ENCODE data around the gene PRPF6. TPM values are rescaled to one million over a fixed set of nuclear protein-coding genes. Genes with fewer than 3 reads are reported as not detected.

PRPF6 gene
- total and polyA plus RNA-seq, 2 of the 13 experiments (the other 11 are each of a cell fraction or from before 2014, with no cell fraction given), result 63.7 to 101 TPM

DNA sequence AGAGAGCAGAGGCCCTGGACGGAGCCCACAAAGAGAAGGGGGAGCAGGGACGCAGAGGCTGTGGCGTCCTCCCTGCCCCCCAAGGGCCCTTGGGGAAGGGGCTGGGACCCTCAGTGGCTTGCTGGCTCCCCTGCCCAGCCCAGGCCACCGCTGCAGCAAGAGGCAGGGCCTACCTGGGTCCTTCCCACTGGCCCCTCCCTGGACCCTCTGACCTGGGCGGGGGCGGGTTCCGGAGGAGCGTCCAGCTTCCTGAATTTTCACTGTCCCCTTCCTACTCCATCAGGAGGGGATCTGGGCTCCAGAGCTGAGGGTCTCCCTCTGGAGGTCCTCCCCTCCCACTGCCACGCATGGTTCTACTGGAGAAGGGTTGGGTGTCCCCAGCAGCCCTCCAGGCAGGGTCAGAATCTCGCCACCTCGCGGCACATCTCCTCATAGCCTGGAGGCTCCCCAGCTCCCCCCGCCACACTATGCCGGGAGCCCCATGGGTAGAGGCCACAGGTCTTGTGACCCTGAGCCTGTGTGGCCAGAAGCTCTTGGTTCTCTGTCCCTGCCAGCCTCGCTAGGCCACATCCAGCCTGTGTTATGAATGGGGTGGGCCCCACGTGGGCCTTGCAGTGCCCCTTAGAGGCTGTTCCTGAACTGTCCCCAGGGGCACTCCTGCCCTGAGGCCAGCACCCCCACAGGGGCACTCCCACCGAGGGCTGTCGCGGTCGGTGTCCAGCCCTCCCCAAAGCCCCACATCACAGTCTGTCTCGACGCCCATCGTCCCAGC is 69.5 kb downstream of the PRPF6 start (continued):
- TF ChIP-seq, protein P1, sequence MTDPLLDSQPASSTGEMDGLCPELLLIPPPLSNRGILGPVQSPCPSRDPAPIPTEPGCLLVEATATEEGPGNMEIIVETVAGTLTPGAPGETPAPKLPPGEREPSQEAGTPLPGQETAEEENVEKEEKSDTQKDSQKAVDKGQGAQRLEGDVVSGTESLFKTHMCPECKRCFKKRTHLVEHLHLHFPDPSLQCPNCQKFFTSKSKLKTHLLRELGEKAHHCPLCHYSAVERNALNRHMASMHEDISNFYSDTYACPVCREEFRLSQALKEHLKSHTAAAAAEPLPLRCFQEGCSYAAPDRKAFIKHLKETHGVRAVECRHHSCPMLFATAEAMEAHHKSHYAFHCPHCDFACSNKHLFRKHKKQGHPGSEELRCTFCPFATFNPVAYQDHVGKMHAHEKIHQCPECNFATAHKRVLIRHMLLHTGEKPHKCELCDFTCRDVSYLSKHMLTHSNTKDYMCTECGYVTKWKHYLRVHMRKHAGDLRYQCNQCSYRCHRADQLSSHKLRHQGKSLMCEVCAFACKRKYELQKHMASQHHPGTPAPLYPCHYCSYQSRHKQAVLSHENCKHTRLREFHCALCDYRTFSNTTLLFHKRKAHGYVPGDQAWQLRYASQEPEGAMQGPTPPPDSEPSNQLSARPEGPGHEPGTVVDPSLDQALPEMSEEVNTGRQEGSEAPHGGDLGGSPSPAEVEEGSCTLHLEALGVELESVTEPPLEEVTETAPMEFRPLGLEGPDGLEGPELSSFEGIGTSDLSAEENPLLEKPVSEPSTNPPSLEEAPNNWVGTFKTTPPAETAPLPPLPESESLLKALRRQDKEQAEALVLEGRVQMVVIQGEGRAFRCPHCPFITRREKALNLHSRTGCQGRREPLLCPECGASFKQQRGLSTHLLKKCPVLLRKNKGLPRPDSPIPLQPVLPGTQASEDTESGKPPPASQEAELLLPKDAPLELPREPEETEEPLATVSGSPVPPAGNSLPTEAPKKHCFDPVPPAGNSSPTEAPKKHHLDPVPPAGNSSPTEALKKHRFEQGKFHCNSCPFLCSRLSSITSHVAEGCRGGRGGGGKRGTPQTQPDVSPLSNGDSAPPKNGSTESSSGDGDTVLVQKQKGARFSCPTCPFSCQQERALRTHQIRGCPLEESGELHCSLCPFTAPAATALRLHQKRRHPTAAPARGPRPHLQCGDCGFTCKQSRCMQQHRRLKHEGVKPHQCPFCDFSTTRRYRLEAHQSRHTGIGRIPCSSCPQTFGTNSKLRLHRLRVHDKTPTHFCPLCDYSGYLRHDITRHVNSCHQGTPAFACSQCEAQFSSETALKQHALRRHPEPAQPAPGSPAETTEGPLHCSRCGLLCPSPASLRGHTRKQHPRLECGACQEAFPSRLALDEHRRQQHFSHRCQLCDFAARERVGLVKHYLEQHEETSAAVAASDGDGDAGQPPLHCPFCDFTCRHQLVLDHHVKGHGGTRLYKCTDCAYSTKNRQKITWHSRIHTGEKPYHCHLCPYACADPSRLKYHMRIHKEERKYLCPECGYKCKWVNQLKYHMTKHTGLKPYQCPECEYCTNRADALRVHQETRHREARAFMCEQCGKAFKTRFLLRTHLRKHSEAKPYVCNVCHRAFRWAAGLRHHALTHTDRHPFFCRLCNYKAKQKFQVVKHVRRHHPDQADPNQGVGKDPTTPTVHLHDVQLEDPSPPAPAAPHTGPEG (CRISPR knock-in tag; IDR thresholded peaks at IDR 0.05), result peak; percentile 85
- peak; percentile 50; the same call in 1 of the 2 replicates for TF ChIP-seq RXRB (CRISPR knock-in tag; IDR thresholded peaks at IDR 0.05; ENCODE audit: borderline replicate concordance)
- TF ChIP-seq, protein P2, sequence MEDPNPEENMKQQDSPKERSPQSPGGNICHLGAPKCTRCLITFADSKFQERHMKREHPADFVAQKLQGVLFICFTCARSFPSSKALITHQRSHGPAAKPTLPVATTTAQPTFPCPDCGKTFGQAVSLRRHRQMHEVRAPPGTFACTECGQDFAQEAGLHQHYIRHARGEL (CRISPR knock-in tag; IDR thresholded peaks at IDR 0.05), result no peak
- TF ChIP-seq, protein P3, sequence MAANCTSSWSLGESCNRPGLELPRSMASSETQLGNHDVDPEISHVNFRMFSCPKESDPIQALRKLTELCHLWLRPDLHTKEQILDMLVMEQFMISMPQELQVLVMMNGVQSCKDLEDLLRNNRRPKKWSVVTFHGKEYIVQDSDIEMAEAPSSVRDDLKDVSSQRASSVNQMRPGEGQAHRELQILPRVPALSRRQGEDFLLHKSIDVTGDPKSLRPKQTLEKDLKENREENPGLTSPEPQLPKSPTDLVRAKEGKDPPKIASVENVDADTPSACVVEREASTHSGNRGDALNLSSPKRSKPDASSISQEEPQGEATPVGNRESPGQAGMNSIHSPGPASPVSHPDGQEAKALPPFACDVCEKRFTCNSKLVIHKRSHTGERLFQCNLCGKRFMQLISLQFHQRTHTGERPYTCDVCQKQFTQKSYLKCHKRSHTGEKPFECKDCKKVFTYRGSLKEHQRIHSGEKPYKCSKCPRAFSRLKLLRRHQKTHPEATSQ (CRISPR knock-in tag; IDR thresholded peaks at IDR 0.05; ENCODE audit: borderline replicate concordance), result peak; percentile 94; the same call in 1 of the 2 replicates
- TF ChIP-seq MED8 (CRISPR knock-in tag; IDR thresholded peaks at IDR 0.05; ENCODE audit: insufficient replicate concordance), result no peak
- TF ChIP-seq ZNF17 (CRISPR knock-in tag; IDR thresholded peaks at IDR 0.05), result no peak
- no peak for TF ChIP-seq DNMT1 (CRISPR knock-in tag; IDR thresholded peaks at IDR 0.05)
- peak; percentile 37 for TF ChIP-seq ZEB1 (IDR thresholded peaks at IDR 0.05; ENCODE audit: insufficient replicate concordance, low read depth)
- TF ChIP-seq, protein P4, sequence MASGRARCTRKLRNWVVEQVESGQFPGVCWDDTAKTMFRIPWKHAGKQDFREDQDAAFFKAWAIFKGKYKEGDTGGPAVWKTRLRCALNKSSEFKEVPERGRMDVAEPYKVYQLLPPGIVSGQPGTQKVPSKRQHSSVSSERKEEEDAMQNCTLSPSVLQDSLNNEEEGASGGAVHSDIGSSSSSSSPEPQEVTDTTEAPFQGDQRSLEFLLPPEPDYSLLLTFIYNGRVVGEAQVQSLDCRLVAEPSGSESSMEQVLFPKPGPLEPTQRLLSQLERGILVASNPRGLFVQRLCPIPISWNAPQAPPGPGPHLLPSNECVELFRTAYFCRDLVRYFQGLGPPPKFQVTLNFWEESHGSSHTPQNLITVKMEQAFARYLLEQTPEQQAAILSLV (CRISPR knock-in tag; IDR thresholded peaks at IDR 0.05; ENCODE audit: borderline replicate concordance), result peak; percentile 68; the same call in 1 of the 2 replicates
- TF ChIP-seq, protein P5, sequence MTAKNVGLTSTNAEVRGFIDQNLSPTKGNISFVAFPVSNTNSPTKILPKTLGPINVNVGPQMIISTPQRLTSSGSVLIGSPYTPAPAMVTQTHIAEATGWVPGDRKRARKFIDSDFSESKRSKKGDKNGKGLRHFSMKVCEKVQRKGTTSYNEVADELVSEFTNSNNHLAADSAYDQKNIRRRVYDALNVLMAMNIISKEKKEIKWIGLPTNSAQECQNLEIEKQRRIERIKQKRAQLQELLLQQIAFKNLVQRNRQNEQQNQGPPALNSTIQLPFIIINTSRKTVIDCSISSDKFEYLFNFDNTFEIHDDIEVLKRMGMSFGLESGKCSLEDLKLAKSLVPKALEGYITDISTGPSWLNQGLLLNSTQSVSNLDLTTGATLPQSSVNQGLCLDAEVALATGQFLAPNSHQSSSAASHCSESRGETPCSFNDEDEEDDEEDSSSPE (CRISPR knock-in tag; IDR thresholded peaks at IDR 0.05), result peak; percentile 18; the same call in 1 of the 2 replicates
- peak; percentile 87 for TF ChIP-seq SP4 (CRISPR knock-in tag; IDR thresholded peaks at IDR 0.05)
- TF ChIP-seq ZNF883 (CRISPR knock-in tag; IDR thresholded peaks at IDR 0.05; ENCODE audit: not compliant biosample characterization), result peak; percentile 94
- no peak for TF ChIP-seq JUNB (CRISPR knock-in tag; IDR thresholded peaks at IDR 0.05; ENCODE audit: borderline replicate concordance)
- no peak for TF ChIP-seq PHB2 (IDR thresholded peaks at IDR 0.05; ENCODE audit: partially characterized antibody)
- TF ChIP-seq, protein P6, sequence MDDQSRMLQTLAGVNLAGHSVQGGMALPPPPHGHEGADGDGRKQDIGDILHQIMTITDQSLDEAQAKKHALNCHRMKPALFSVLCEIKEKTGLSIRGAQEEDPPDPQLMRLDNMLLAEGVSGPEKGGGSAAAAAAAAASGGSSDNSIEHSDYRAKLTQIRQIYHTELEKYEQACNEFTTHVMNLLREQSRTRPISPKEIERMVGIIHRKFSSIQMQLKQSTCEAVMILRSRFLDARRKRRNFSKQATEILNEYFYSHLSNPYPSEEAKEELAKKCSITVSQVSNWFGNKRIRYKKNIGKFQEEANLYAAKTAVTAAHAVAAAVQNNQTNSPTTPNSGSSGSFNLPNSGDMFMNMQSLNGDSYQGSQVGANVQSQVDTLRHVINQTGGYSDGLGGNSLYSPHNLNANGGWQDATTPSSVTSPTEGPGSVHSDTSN (CRISPR knock-in tag; IDR thresholded peaks at IDR 0.05; ENCODE audit: borderline replicate concordance), result no peak; the same call in 1 of the 2 replicates
- TF ChIP-seq NFIC (IDR thresholded peaks at IDR 0.05; ENCODE audit: low read length), result no peak
- TF ChIP-seq MATR3 (CRISPR knock-in tag; IDR thresholded peaks at IDR 0.05), result peak; percentile 94; the same call in 1 of the 2 replicates

Measured in HepG2 (cell line).